Measurements from ENCODE around the gene MLXIP.

- TF ChIP-seq CTCF (conservative IDR thresholded peaks at IDR 0.05; ENCODE audit: low read depth, low read length): no peak
- no peak for TF ChIP-seq EZH2 (IDR thresholded peaks at IDR 0.05; ENCODE audit: low read length, unreplicated experiment)
- no peak for TF ChIP-seq EZH2phosphoT487 (IDR thresholded peaks at IDR 0.05; ENCODE audit: borderline replicate concordance, low read length)
These were observed 3.2 kb downstream of the MLXIP start for GRCh38 chr12:122081697-122082221.

Data from PC-3 (cell line).